Measurements from ENCODE around the gene SHOX.
"Not testable (repeated sequence)": the region's sequence is repeated elsewhere in the genome, so short reads cannot be mapped to it uniquely, and the experiment has no call there.

SHOX gene

DNA sequence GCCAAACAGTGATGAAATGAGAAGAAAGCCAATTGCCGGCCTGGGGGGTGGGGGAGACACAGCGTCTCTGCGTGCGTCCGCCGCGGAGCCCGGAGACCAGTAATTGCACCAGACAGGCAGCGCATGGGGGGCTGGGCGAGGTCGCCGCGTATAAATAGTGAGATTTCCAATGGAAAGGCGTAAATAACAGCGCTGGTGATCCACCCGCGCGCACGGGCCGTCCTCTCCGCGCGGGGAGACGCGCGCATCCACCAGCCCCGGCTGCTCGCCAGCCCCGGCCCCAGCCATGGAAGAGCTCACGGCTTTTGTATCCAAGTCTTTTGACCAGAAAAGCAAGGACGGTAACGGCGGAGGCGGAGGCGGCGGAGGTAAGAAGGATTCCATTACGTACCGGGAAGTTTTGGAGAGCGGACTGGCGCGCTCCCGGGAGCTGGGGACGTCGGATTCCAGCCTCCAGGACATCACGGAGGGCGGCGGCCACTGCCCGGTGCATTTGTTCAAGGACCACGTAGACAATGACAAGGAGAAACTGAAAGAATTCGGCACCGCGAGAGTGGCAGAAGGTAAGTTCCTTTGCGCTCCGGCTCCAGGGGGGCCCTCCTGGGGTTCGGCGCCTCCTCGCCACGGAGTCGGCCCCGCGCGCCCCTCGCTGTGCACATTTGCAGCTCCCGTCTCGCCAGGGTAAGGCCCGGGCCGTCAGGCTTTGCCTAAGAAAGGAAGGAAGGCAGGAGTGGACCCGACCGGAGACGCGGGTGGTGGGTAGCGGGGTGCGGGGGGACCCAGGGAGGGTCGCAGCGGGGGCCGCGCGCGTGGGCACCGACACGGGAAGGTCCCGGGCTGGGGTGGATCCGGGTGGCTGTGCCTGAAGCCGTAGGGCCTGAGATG lies at the start of gene SHOX:
Gene SHOX (plus strand): TSS at position 180 of the 885 bp plus-strand sequence. CDS start 107 bp downstream, at position 287.
- DNase-seq = peak; percentile 47

DNA sequence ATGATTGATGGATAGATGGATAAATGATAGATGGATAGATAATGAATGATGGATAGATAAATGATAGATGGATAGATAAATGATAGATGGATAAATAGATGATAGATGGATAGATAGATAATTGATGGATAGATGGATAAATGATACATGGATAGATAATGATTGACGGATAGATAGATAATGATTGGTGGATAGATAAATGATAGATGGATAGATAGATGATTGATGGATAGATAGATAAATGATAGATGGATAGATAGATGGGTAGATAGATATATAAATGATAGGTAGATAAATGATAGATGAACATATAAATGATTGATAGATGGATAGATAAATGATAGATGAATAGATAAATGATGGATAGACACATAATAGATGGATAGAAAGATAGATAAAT lies 49.5 kb upstream of the SHOX start:
- DNase-seq = no peak

DNA sequence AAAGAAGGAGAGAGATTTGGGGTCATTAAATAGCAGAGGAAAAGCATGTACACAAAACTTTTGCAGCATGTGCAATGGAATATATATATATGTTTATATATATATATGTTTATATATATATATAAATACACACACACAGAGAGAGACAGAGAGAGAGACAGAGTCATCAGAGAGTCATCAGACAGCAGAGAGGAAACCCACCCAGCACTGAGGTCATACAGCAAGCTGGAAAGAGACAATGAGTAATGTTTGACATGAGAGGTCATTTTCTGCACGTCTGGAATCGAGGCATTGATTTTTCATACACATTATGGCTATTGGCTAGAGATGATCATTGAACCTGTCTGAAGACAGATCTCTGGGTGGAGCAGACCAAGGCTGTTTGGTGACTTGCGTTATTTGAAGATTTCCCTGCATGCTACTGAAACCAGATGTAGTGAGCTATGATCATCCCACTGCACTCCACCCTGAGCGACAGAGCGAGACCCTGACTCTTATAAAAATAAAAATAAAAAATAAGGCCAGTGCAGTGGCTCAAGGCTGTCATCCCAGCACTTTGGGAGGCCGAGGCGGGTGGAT lies 48.8 kb upstream of the SHOX start:
- DNase-seq = no peak

DNA sequence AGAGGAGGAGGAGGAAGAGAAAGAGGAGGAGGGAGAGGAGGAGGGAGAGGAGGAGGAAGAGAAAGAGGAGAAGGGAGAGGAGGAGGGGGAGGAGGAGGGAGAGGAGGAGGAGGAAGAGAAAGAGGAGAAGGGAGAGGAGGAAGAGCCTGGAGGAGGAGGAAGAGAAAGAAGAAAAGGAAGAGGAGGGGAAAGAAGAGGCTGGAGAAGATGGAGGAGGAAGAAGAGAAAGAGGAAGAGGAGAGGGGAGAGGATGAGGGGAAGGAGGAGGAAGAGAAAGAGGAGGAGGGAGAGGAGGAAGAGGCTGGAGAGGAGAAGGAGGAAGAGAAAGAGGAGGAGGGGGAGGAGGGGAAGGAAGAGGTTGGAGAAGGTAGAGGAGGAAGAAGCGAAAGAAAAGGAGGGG lies 46.0 kb upstream of the SHOX start:
- no peak for DNase-seq

DNA sequence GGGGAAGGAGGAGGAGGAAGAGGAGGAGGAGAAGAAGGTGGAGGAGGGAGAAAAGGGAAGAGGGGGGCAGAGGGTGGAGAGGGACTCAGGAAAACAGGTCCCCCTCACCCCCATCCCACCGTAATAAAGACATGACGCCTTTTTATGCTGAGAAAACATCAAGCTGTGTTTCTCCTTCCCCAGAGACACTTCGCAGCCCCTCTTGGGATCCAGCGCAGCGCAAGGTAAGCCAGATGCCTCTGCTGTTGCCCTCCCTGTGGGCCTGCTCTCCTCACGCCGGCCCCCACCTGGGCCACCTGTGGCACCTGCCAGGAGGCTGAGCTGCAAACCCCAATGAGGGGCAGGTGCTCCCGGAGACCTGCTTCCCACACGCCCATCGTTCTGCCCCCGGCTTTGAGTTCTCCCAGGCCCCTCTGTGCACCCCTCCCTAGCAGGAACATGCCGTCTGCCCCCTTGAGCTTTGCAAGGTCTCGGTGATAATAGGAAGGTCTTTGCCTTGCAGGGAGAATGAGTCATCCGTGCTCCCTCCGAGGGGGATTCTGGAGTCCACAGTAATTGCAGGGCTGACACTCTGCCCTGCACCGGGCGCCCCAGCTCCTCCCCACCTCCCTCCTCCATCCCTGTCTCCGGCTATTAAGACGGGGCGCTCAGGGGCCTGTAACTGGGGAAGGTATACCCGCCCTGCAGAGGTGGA lies 45.3 kb upstream of the SHOX start:
- DNase-seq = no peak

DNA sequence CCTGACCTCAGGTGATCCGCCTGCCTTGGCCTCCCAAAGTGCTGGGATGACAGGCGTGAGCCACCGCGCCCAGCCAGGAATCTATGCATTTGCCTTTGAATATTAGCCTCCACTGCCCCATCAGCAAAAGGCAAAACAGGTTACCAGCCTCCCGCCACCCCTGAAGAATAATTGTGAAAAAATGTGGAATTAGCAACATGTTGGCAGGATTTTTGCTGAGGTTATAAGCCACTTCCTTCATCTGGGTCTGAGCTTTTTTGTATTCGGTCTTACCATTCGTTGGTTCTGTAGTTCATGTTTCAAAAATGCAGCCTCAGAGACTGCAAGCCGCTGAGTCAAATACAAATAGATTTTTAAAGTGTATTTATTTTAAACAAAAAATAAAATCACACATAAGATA lies 44.2 kb upstream of the SHOX start:
- no peak for DNase-seq

DNA sequence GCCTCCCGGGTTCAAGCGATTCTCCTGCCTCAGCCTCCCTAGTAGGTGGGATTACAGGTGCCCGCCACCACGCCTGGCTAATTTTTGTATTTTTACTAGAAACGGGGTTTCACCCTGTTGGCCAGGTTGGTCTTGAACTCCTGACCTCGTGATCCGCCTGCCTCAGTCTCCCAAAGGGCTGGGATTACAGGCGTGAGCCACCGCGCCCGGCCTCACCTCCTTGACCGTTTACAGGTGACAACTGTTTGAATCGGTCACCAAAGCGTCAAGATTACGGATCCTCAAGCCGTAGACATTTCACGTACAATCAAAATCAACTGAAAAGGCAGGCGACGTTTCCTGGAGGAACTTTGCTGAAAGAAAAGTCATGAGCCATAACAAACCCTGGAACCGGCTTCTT lies 41.3 kb upstream of the SHOX start:
- not testable (repeated sequence) for DNase-seq

DNA sequence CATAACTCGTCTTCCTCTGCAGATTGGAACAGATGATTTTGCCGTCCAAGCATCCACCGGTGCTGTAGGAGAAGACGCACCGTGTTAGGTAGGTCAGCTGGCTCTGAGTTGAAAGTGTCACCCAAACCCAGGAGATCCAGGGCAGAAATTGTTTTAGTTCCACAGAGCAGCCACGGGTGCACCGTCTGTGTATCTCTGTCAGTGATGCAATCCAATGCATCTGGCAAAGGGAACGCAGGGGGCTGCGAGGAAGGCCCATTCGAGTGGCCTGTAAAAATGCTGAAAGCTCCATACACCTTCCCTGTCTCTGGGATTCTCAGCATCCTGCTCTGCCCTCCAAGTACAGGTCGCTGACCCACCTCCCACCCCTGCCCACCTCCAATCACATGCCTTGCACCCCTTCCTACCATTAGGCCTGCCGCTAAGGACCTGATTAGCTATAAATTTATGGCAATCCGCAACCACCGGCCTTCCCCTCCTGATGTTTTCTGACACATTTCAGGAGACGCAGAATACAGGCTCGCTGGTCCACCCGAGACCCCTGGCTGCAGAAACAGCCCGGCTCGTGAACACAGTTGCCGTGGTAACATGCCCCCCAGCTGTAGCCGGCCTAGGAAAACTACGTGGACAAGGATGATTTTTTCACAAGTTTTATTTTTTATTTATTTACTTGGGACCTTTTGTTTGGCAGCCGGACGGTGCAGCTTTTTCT lies 39.7 kb upstream of the SHOX start:
- DNase-seq = no peak

DNA sequence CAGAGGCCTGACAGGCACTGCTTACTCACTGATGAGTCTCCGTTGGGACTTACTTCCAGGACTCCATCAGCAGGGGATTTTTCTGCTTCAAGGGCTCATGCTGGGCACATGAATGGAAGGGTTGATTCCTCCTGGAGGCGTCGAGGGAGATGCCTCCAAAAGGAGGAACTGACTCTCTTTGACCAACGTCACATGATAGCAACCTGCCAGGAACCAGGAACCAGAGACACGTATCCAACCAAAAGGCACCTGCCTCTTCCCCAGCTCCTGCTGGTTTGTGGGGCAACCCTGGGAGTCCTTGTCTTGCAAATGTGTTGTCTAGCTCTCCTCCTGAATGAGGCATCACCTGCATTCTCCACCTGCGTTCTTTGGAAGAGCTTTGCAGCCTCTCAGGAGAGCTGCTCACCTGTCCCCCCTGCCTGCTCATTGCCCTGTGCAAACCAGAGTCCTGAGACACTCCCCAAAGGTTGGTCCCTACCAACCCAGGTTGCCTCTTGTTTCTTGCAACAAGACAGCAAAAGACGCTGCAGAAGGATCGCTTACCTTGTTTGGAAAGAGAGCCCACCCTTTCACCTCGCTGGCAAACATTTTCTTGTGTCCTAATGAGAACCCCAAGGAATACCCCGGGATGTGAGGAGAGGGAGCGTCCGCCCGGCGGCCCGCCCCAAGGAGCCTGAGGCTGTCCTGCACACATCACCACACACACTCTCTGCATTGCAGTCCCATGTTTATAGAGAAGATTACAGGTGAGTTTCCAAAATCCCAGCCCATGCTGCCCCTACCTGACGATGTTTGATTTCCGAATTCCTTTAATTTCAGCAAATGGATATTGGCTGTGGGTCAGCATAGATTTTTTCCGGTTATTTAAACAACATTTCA lies 30.5 kb upstream of the SHOX start:
- no peak for DNase-seq

DNA sequence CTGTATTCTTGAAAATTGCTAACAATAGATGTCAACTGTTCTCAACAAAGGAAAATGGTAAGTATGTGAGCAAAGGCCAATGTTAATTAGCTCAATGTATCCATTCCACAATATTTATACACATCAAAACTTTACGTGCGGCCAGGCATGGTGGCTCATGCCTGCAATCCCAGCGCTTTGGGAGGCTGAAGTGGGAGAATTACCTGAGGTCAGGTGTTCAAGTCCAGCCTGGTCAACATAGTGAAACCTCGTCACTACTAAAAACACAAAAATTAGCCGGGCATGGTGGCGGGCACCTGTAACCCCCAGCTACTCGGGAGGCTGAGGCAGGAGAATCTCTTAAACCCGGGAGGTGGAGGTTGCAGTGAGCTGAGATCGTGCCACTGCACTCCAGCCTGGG lies 27.6 kb upstream of the SHOX start:
- DNase-seq = not testable (repeated sequence)

DNA sequence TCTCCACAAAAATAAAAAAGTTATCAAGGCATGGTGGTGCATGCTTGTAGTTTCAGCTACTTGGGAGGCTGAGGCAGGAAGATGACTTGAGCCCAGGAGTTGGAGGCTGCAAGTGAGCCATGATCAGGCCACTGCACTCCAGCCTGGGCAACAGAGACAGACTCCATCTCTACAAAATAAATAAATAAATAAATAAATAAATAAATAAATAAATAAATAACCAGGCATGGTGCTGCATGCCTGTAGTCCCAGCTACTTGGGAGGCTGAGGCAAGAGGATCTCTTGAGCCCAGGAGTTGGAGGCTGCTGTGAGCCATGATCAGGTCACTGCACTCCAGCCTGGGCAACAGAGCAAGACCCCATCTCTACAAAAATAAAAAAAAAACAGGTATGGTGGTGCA lies 26.0 kb upstream of the SHOX start:
- not testable (repeated sequence) for DNase-seq

DNA sequence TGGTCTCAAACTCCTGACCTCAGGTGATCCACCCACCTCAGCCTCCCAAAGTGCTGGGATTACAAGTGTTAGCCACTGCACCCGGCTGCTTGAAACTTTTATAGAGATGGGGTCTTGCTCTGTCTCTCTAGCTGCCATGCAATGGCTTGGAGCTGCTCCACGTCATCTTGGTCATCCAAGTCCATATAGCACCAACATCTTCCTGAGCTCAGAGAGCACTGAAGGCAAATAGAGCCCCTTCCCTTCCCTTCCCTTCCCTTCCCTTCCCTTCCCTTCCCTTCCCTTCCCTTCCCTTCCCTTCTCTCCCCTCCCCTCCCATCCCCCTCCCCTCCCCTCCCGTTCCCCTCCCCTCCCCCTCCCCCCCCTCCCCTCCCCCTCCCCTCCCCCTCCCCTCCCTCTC lies 22.5 kb upstream of the SHOX start:
- not testable (repeated sequence) for DNase-seq

DNA sequence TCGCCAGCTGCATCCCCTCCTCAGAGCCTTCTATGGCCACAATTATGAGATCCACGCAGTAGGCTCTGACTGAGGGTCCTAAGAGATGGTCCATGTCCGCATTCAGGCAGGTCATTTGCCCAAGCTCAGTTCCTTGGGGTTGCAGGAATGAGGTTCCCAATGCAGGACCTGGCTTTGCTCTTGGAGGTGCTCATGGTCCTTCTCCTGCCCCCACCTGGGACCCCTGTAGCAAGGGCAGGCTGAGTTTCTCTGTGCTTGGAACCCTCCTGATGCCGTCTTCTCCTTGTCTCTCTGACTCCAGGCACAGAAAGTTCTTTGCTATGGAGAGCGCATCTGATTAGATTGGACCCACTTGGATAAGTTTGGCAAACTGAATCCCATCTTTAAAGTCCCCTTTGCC lies 16.5 kb upstream of the SHOX start:
- no peak for DNase-seq

DNA sequence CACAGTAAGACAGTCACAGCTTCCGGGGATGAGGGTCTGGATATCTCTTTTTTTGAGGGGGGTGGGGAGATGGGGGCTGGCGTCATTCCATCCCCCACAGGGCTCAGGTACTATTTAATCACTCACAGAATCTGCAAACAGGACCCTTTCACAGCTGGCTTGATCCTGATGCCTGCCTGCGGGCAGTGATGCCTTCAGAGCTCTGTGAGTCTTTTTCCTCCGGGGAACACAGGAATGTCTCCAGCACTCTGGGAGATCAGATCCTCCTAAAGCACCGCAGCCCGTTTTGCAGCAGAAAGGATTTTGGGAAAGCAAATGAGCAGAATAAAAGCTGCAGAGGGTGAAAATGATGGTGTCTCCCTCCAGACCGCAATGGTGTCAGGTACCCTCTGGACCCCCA lies 13.2 kb upstream of the SHOX start:
- no peak for DNase-seq

DNA sequence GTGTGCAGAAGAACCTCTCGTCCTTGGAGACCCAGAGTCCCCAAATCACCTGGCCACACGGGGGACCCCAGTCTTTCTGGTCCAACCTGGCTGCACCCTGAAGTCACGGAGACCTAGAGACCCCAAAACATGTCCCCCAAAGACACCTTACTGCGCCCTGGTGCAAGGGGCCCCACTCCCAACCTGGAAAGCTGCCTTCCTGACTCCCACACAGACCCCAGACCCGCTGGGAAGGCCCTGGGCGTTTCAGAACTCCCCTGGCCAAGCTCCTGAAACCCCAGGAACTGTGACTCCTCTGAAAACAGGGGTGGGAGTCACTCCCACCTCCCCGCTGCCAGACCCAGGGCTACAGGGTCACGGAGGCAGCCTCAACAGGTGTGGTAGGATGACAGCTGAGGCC lies 12.7 kb upstream of the SHOX start:
- no peak for DNase-seq

DNA sequence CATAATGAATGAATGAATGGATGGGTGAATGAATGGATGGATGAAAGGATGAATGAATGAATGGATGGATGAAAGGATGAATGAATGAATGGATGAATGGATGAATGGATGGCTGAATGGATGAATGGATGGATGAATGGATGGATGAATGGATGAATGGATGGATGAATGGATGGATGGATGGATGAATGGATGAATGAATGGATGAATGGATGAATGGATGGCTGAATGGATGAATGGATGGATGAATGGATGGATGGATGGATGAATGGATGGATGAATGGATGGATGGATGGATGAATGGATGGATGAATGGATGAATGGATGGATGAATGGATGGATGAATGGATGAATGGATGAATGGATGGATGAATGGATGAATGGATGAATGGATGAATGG lies 12.3 kb upstream of the SHOX start:
- DNase-seq = not testable (repeated sequence)

DNA sequence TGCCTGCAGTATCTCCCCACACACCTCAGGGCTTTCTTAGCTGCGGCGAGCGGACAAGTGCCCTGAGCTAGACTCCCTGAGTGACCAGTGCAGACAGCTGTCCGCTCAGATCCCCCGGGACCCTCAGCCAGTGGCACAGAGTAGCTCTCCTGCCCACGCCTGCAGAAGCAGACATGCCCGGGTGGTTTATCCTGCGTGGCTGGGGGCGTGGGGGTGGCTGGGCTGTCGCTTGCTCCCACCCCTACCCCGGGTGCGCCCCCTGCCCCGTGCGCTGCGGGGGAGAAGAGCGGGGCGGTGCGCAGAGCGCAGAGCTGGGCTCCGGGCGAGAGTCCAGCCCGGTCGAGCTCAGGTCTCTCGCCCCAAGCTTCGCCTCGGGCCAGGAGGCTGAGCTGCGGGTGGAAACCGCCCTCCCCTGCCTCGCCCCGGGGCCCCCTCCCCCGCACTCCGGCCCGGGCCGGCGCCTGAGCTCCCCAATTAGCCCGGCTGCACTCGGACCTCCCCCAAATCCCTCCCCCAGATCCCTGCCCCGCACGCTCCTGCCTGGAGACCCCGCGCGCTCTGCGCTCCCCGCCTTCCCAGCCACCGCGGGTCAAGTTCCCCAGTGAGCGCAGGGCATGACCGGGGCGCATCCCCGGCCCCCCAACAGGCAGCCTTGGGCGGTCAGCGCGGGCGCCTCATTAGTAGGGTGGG lies 11.7 kb upstream of the SHOX start:
- no peak for DNase-seq

DNA sequence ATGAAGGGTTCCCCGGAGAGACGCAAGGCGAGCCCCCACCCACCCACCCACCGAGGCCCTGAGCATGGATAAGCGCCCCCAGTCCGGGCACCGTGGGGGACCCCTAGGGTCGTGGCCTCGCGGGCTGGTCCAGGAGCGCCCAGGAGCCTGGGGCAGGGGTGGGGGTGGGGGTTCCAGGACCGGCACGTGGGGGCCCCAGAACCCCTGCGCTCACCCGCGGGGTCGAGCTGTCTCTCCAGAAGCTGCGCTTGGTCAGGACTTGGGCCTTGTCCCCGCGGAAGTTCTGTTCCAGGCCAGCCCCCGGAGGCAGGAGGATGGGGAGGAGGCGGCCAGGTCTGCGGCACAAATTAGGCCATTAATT lies 11.2 kb upstream of the SHOX start:
- no peak for DNase-seq

DNA sequence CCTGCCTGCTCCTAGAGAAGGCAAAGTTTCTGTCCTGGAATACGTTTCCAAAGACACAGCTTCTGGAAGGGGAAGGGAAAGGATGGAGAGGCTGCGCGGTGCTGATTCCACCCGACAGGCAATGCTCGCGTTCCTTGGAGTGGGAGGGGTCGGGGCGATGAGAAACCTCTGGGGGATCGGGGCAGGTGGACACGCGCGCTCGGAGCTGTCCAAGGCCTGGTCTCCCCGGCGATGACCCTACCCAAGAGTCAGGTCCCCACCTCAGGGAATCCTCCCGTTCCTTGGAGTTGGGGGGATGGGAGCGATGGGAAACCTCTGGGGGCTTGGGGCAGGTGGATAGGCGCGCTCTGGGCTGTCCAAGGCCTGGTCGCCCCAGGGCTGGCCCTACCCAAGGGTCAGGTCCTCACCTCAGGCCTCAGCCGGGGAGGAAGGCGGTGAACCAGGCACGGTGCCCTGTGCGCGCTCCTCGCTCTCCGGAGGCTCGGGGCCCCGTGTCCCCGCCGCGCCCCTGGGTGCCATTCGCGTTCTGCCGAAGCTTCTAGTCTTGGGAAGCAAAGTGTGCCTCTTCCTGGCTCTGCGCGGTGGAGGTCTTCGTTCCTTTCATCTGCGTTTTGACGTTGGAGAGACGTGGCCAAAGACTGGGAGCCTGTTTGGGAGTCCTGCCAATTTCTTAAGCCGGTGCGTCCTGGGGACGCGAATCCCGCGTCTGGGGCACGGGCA lies 10.6 kb upstream of the SHOX start:
- peak; percentile 48 for DNase-seq

DNA sequence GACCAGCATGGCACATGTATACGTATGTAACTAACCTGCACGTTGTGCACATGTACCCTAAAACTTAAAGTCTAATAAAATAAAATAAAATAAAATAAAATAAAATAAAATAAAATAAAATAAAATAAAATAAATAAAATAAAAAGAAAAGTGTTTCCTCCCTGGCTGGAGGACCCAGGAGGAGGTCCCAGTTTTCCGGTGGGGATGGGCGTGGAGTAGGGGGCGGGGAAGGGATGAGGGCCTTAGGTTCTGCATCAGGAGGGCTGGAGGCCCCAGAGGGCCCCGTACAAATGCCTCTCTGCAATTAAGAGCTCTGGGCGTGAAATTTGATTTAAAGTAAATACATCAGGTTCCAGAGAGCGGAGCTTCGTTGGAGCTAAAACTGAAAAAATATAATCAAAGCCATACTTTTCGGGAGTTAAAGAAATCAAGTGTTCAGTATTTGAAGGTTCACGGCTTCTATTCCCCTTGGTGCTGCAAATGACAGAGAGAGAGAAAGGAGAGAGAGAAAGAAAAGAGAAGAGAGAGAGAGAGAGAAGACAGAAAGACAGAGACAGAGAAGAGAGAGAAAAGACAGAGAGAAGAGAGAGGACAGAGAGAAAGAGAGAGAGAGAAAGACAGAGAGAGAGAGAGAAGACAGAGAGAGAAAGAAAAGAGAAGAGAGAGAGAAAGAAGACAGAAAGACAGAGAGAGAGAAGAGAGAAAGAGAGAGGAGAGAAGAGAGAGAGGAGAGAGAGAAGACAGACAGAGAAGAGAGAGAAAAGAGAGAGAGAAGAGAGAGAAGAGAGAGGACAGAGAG lies 8.7 kb upstream of the SHOX start:
- no peak for DNase-seq
